Loucy (cell line): ENCODE results near the gene SCFD2.
A peak's percentile ranks its signal among the peaks of the same experiment; 100 is the strongest.

ENCODE experiments used
- H2AFZ ChIP-seq: fragments of 200-600 bp; sonication (generic); 2 replicates; pipeline ENCODE4 v1.6.0; 2016; ENCODE audit warnings: antibody characterized with exemption, mild to moderate bottlenecking, low read length, moderate library complexity
- H3F3A ChIP-seq: fragments of 200-600 bp; 2 replicates; pipeline ENCODE4 v1.6.0; 2016; ENCODE audit warnings: antibody characterized with exemption, low read depth, mild to moderate bottlenecking
- H3K27me3 ChIP-seq: fragments of 200-600 bp; sonication (generic); 2 replicates; pipeline ENCODE4 v1.6.1; 2014; ENCODE audit warnings: low read length, mild to moderate bottlenecking; ENCODE audit not compliant: insufficient read depth, poor library complexity, severe bottlenecking
- H3K36me3 ChIP-seq: fragments of 200-600 bp; sonication (generic); 2 replicates; pipeline ENCODE4 v1.6.1; 2016; ENCODE audit warnings: low read length; ENCODE audit not compliant: insufficient read depth
- H3K4me1 ChIP-seq: fragments of 200-600 bp; sonication (generic); 2 replicates; pipeline ENCODE4 v1.5.1; 2014; ENCODE audit warnings: low read length, mild to moderate bottlenecking; ENCODE audit not compliant: insufficient read depth, poor library complexity, severe bottlenecking
- H3K4me2 ChIP-seq: fragments of 200-600 bp; sonication (generic); 2 replicates; pipeline ENCODE4 v1.6.0; 2014; ENCODE audit warnings: antibody characterized with exemption, low read length, low read depth, mild to moderate bottlenecking; ENCODE audit not compliant: poor library complexity, severe bottlenecking
- H3K4me3 ChIP-seq: fragments of 200-600 bp; sonication (generic); 2 replicates; pipeline ENCODE4 v1.5.1; 2014; ENCODE audit warnings: low read length, mild to moderate bottlenecking, mixed read lengths; ENCODE audit not compliant: poor library complexity, severe bottlenecking
- H3K79me2 ChIP-seq: fragments of 200-600 bp; sonication (generic); 2 replicates; pipeline ENCODE4 v1.6.1; 2014; ENCODE audit warnings: low read length; ENCODE audit not compliant: insufficient read depth
- H3K9ac ChIP-seq: fragments of 200-600 bp; sonication (generic); 2 replicates; pipeline ENCODE4 v1.6.0; 2014; ENCODE audit warnings: mild to moderate bottlenecking, low read depth, low read length, moderate library complexity; ENCODE audit not compliant: poor library complexity, severe bottlenecking
- H3K9me2 ChIP-seq: fragments of 200-600 bp; sonication (generic); replicated peaks from 2 replicates; pipeline ENCODE4 v1.6.1; 2016; ENCODE audit warnings: low read depth, low read length, mixed read lengths
- H3K9me3 ChIP-seq: fragments of 200-600 bp; sonication (generic); 2 replicates; pipeline ENCODE4 v1.6.1; 2014; ENCODE audit warnings: mild to moderate bottlenecking, antibody characterized with exemption, low read length, low read depth; ENCODE audit not compliant: insufficient read depth
- H4K20me1 ChIP-seq: fragments of 200-600 bp; sonication (generic); 2 replicates; pipeline ENCODE4 v1.6.0; 2014; ENCODE audit warnings: antibody characterized with exemption, low read length, mild to moderate bottlenecking; ENCODE audit not compliant: insufficient read depth, poor library complexity, severe bottlenecking
- EZH2phosphoT487 ChIP-seq: fragments of 200-600 bp; IDR thresholded peaks from 2 replicates; pipeline ENCODE4 v1.6.1; 2018; ENCODE audit warnings: antibody characterized with exemption, mild to moderate bottlenecking, moderate library complexity, borderline replicate concordance
- TF ChIP-seq, protein P1 (sequence below): fragments of 200-600 bp; sonication (generic); conservative IDR thresholded peaks from 2 replicates; pipeline ENCODE4 v1.5.1; 2014; ENCODE audit warnings: mild to moderate bottlenecking, antibody characterized with exemption, low read length

Gene SCFD2

DNA sequence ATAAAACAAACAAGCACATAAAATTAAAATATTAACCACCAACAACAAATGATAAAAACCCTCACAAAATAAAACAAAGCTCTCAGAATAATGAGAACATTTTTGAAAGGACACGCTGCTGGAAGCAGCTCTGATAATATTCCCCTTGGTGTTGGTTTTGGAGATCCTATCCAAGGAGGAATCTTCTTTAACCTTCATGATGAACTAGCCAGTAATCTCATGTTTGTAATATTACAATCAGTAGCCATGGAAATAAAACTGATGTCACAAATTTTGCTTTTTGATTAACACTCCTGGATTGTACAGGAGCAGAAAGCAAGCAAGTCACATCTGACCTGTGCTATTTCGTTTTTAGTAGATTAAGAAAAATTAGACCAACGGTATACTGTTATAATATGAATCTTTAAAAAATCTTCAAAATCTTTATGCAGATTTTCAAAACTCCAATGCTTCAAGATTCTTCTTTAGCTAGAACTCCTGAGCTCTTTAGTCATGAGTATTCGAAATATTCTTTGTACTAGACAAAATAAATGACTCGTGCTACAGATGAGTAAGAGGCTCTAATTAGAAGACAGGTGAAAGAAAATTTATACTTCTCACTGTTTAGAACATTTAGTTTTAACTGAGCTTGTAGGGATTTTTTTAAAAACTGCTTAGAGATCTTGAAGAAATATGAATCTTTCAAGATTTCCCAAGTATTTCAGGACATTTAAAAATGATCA, 349.6 kb downstream of the SCFD2 start:
- TF ChIP-seq, protein P1, sequence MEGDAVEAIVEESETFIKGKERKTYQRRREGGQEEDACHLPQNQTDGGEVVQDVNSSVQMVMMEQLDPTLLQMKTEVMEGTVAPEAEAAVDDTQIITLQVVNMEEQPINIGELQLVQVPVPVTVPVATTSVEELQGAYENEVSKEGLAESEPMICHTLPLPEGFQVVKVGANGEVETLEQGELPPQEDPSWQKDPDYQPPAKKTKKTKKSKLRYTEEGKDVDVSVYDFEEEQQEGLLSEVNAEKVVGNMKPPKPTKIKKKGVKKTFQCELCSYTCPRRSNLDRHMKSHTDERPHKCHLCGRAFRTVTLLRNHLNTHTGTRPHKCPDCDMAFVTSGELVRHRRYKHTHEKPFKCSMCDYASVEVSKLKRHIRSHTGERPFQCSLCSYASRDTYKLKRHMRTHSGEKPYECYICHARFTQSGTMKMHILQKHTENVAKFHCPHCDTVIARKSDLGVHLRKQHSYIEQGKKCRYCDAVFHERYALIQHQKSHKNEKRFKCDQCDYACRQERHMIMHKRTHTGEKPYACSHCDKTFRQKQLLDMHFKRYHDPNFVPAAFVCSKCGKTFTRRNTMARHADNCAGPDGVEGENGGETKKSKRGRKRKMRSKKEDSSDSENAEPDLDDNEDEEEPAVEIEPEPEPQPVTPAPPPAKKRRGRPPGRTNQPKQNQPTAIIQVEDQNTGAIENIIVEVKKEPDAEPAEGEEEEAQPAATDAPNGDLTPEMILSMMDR = no peak
- TF ChIP-seq EZH2phosphoT487 = no peak
- no peak overlapping the region for H2AFZ ChIP-seq
- no peaks in the 10 kb centered on the region for H3K79me2 ChIP-seq
- H3K36me3 ChIP-seq = no peaks in the 10 kb centered on the region
- H3K27me3 ChIP-seq = no peaks in the 10 kb centered on the region
- no peak overlapping the region for H3K9ac ChIP-seq
- no peaks in the 10 kb centered on the region for H3K9me3 ChIP-seq
- H3K4me3 ChIP-seq = no peak overlapping the region
- H3K4me2 ChIP-seq = no peak overlapping the region
- H4K20me1 ChIP-seq = no peaks in the 10 kb centered on the region
- peaks cover 34% of the 10 kb centered on the region for H3K4me1 ChIP-seq
- no peaks in the 10 kb centered on the region for H3K9me2 ChIP-seq
- 0 out of 2 replicates have a peak, but pooled peaks cover 3% of the 10 kb centered on the region for H3F3A ChIP-seq

DNA sequence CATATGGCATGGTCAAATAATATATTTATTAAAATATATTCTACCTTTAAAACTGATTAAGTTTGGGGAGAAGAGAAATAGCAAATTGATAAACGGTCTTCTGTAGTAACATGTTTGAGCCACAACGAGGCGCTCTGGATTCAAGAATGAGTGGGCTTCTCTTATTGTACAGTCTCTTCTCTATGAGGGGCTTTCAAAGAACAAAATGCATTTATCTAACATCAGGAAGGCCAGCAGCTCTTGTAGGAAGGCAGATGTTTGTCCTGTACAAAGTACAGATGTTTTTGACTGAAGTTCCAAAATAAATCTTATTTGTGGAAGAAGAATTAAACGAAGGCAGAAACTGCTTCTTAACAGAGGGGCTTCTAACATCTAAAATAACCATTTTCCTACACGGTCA, 350.2 kb downstream of the SCFD2 start:
- Histone ChIP-seq H3K36me3 (no peaks in the 10 kb centered on the region), H3K9me2 (no peaks in the 10 kb centered on the region), H3F3A (0 out of 2 replicates have a peak, but pooled peaks cover 3% of the 10 kb centered on the region), H4K20me1 (no peaks in the 10 kb centered on the region), H3K79me2 (no peaks in the 10 kb centered on the region), H2AFZ (no peak overlapping the region), H3K4me3 (no peak overlapping the region), H3K27me3 (no peaks in the 10 kb centered on the region), H3K9ac (no peak overlapping the region), H3K9me3 (no peaks in the 10 kb centered on the region), H3K4me1 (peaks cover 40% of the 10 kb centered on the region), H3K4me2 (no peak overlapping the region)
- TF ChIP-seq EZH2phosphoT487 = no peak
- TF ChIP-seq, protein P1 = peak; percentile 79

DNA sequence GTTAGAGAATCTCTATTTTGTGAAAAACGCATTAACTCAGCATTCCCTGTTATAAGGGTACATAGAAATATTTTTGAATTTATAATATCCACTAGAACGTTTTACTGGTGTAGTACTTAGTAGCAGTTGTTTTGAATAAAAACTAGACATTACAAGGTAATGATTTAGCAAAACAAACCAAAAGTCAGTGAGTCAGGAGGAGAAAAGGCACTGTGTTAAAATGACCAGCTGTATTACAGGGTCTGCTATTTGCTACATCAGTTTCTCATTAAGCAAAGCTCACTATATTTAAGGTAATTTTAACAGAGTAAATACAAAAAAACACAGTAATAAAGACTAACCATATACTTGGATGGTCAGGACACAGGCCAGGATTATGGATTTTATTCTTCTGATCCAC, 351.0 kb downstream of the SCFD2 start:
- H3K4me1 ChIP-seq = peaks cover 48% of the 10 kb centered on the region
- H3K36me3 ChIP-seq = no peaks in the 10 kb centered on the region
- H3K9me2 ChIP-seq = no peaks in the 10 kb centered on the region
- no peak overlapping the region for H3K4me3 ChIP-seq
- no peak overlapping the region for H3K9ac ChIP-seq
- no peak overlapping the region for H3K4me2 ChIP-seq
- H2AFZ ChIP-seq = 0 out of 2 replicates have a peak overlapping the region, but pooled peaks have one; percentile 3
- no peaks in the 10 kb centered on the region for H3K9me3 ChIP-seq
- no peaks in the 10 kb centered on the region for H3K27me3 ChIP-seq
- TF ChIP-seq, protein P1 = no peak
- no peaks in the 10 kb centered on the region for H4K20me1 ChIP-seq
- no peaks in the 10 kb centered on the region for H3K79me2 ChIP-seq
- 0 out of 2 replicates have a peak, but pooled peaks cover 3% of the 10 kb centered on the region for H3F3A ChIP-seq
